Measurements from ENCODE around the gene TM9SF2.
"Not testable (repeated sequence)": the region's sequence is repeated elsewhere in the genome, so short reads cannot be mapped to it uniquely, and the experiment has no call there.

The TM9SF2 gene

DNA sequence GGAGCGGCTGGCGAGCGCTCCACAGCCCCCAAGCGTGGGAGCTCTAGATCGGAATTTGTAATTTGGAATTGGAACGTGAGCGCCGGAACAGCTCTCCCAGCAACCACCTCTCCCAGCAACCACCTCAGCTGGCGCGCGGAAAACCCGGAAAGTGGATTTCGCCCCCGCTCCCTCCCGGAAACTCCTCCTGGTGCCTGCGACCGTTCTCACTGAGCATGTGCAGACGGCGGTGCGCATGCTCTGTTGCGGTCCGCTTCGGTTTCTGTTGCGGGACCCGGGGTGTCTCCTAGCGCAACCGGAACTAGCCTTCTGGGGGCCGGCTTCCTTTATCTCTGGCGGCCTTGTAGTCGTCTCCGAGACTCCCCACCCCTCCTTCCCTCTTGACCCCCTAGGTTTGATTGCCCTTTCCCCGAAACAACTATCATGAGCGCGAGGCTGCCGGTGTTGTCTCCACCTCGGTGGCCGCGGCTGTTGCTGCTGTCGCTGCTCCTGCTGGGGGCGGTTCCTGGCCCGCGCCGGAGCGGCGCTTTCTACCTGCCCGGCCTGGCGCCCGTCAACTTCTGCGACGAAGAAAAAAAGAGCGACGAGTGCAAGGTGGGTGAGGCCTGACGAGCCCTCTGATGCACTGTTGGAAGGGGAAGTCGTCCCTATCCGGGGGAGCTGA lies at the start of gene TM9SF2:
Gene TM9SF2 (plus strand): TSS at position 289 of the 664 bp plus-strand sequence. CDS start 135 bp downstream, at position 424.
- peak; percentile 96 for DNase-seq

- DNase-seq = no peak
Observed at GRCh38 chr13:99454518-99455183, 46.6 kb upstream of the TM9SF2 start.

DNA sequence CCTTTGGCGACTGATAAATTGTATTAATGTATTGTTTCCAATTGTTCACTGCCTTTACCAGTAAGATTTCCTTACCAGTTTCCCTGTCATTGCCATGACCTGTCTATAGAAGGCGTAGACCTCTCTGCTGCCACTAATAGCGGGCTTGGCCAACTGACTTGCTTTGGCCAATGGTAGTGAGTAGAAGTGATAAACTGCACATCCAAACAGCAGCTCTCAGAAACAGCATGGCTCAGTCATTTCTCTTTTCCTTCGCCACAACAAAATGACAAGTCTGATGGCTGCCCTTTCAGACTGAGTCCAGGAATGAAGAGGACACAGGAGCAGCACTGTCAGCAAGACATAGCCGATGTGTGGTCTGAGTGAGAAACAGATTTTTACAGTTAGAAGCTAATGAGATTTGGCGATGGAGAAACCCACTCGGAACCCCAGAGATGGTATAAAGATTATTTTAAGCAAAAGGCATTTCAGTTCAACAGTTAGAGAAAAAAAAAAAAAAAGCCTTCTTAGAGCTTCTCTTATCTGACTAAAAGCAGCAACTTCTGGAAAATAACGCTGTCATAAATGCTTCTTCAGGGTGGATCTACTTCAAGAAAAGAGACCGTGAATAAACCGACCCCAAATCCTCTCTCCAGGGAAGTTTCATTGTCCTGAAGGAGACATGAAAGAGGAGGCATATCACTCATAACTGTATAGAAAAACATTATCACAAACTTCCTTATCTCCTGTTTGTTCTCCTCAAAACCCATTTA lies 42.0 kb upstream of the TM9SF2 start:
- DNase-seq = no peak

DNA sequence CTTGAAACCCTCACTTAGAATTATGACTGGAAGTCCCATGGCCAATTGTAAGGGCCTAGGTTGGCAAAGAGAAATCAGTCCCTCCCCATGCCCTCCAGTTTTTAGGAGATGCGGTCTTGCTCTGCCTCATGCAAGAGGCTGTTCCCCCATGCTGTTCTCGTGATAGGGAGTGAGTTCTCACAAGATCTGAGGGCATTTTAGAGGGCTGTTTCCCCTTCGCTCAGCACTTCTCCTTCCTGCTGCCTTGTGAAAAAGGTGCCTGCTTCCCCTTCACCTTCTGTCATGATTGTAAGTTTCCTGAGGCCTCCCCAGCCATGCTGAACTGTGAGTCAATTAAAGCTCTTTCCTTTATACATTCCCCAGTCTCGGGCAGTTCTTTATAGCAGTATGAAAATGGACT lies 40.5 kb upstream of the TM9SF2 start:
- not testable (repeated sequence) for DNase-seq

DNA sequence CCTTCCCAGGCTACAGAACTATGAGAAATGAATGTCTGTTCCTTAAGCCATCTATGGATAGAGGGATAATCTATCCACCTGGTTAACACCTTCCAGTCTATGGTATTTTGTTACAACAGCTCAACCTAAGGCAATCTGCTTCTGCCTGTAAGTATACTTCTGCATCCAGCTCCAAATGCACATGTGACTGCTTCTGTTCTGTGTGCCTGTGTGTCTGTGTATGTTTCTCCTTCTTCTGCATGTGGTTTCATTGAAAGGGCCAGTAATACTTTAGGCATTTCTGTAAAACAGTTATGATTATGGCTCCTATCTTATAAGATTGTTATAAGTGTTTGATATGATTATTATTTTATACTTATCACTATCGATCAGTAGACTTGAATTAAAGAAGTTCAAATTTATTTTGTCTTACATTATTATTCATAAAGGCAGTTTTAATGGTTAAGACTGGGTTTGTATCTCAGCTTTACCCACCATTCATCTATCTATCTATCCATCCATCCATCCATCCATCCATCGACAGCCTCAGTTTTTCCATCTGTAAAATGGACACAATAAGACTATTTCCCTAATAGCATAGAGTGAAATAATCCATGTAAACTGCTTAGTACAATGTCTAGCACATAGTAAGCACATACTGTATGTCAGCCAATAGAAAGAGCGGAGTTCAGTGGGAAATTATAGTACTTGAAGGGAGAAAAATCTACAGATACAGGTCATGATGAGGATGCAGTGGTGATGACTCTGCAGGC lies 37.5 kb upstream of the TM9SF2 start:
- no peak for DNase-seq

GRCh38 chr13:99464441-99464949 lies 36.8 kb upstream of the TM9SF2 start:
- DNase-seq = no peak

DNA sequence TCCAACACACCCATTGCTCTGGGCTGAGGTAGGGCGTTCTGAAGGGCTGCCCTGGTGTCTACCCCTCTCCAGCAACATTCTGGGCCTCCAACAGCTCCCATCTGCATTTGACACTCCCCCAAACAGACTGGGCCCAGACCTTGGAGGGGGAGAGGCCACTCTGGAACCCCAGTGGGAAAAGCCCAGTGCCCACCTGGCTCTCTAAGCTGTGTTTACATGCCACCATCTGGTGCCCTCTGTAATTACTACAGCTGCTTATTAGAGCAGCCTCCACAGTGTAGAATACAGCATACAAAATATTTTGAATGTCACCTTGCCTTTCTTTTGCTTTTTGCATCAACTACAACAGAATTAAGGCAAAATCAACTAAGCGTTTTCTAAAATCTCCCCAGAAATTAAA lies 35.8 kb upstream of the TM9SF2 start:
- DNase-seq = no peak

DNA sequence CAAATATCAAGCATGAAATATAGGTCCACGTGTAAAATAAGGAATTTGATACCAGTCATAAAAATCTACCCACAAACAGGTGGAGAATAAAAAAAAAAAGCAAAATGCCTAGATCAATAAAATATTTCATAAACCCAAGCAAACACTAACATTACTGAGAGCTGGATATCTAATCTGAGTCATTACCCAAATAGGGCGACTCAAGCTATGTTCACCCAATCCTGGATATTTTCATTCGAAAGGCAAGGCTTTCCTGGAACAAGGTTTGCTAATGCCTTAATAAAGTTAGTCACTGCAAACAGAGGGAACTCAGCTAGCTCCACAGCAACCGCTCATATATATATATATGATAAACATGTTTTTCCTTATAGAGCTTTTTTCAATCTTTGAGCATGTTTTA lies 33.5 kb upstream of the TM9SF2 start:
- no peak for DNase-seq

- no peak for DNase-seq
Observed at GRCh38 chr13:99469041-99469440, 32.2 kb upstream of the TM9SF2 start.

- no peak for DNase-seq
Observed at GRCh38 chr13:99470027-99470426, 31.2 kb upstream of the TM9SF2 start.

- no peak for DNase-seq
Observed at GRCh38 chr13:99471221-99472121, 29.8 kb upstream of the TM9SF2 start.

GRCh38 chr13:99472122-99472440 lies 29.2 kb upstream of the TM9SF2 start:
- DNase-seq = no peak

DNA sequence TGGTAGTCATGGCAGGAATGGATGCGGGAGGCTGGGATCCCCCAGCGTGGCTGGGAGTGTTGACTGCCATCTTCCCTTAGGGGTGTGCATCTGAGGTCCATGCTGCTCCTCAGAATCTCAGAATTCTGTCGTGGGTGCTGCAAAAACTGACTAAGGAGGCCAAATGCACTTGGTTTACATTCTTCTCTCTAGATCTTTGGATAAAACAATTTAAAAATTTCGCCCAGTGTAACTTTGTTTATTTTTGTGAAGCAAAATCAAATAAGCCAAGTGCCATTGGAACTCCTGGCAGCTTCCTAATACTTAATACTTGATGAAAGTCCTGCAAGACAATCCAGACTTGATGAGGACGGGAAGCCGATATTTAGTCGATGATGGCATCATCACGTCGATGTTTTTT lies 27.8 kb upstream of the TM9SF2 start:
- no peak for DNase-seq

- no peak for DNase-seq
Observed at GRCh38 chr13:99476648-99477047, 24.6 kb upstream of the TM9SF2 start.

GRCh38 chr13:99477493-99477892 lies 23.8 kb upstream of the TM9SF2 start:
- DNase-seq = no peak

DNA sequence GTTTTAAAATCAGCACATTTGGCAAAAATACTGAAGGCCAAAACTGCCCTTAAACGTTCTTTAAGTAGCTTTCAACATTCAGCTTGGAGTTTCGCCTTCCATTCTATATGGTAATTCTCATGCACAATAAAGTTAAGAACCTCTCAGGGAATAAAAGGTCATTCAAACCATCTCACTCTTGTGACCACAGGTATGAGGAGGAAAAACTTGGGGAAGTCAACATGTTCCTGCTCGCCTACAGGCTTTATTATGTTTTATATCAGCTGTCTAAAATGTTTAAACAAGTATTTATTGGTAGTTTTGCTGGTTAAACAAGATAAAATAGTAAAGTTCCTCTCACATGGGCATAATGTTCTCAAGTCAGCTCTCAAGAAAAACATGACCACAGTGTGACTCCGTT lies 19.9 kb upstream of the TM9SF2 start:
- no peak for DNase-seq

DNA sequence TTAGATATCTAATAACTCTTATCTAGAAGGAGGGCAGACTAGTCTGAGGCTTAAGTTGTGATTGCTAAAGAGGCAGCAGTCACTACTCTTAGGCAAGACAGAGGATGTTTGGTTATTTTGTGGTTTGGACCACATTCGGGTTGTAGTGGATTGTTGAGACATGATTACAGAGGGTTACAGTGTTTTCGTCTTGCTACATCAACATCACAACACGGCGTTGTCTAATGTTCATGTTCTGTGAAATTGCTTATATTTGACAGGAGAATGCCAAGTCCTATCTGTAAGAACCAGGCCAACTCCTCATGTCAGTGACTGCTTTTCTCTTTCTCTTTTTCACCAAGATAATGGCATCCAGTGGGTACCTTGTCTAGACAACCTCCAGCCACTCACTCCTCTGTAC lies 16.8 kb upstream of the TM9SF2 start:
- no peak for DNase-seq

DNA sequence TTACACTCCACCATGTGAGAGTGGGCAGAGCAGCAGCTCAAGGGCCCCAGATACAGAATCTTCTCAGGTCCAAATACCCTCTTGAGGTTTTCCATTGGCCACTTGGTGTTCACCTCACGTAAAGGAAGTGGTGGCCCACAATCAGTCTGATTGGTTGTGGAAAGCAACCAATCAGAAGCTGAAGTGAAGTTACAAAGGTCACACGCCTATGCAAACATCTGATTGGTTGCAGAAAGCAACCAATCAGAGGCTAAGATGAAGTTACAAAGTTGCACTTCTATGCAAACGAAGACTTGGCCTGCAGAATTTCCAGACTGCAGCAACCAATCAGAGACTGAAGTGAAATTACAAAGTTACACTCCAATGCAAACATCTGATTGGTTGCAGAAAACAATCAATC lies 14.3 kb upstream of the TM9SF2 start:
- no peak for DNase-seq

GRCh38 chr13:99489028-99489427 lies 12.2 kb upstream of the TM9SF2 start:
- no peak for DNase-seq

- not testable (repeated sequence) for DNase-seq
Observed at GRCh38 chr13:99491750-99492149, 9.5 kb upstream of the TM9SF2 start.

- no peak for DNase-seq
Observed at GRCh38 chr13:99495466-99496183, 5.6 kb upstream of the TM9SF2 start.

Data from NCI-H748 treated with DMSO at 0.1 percent for 48 hours (cell line).